Measurements from ENCODE around the gene JMJD4. TPM values are rescaled to one million over a fixed set of nuclear protein-coding genes. Genes with fewer than 3 reads are reported as not detected.

JMJD4 gene
- total and polyA plus RNA-seq, 11 donors: 7.8 to 14.1 (median 11.5) TPM

GRCh38 chr1:227768640-227769039 lies 33.5 kb upstream of the JMJD4 start:
- peaks cover 4 to 67% (median 53%) of the 10 kb centered on the region in 9 donors for H3K36me3 ChIP-seq
- H3K27me3 ChIP-seq: no peaks in the 10 kb centered on the region
- H3K4me3 ChIP-seq: no peak overlapping the region
- peaks cover 0 to 18% (median 2%) of the 10 kb centered on the region in 12 donors for H3K4me1 ChIP-seq
- TF ChIP-seq CTCF (IDR thresholded peaks at IDR 0.05): no peak
- no peak for TF ChIP-seq POLR2A (IDR thresholded peaks at IDR 0.05)
- 84 to 97% (median 91%) methylated on average over 6 of the region's 6 CpGs for WGBS, 4 donors
- intact Hi-C loops (cut with DNase I): loop anchor here in 4 of 10 donors (10.0 kb wide), 3 partner anchors 284 to 316 kb away; partner anchors contain the start of gene ARF1 (in 1 of the 4)
- H3K27ac ChIP-seq: no peak overlapping the region
- no peaks in the 10 kb centered on the region for H3K9me3 ChIP-seq
- DNase-seq (no peak), ATAC-seq (no peak)

GRCh38 chr1:227768125-227768439 lies 33.0 kb upstream of the JMJD4 start:
- no peak for TF ChIP-seq POLR2A (IDR thresholded peaks at IDR 0.05)
- TF ChIP-seq CTCF (IDR thresholded peaks at IDR 0.05): no peak
- Histone ChIP-seq H3K36me3 (peaks cover 4 to 64% (median 53%) of the 10 kb centered on the region in 9 donors), H3K9me3 (no peaks in the 10 kb centered on the region), H3K27me3 (no peaks in the 10 kb centered on the region), H3K4me1 (peaks cover 0 to 24% (median 7%) of the 10 kb centered on the region in 12 donors), H3K4me3 (no peak overlapping the region), H3K27ac (no peak overlapping the region)
- WGBS, 4 donors: 89 to 91% (median 91%) methylated on average over 7 of the region's 7 CpGs
- intact Hi-C loops (cut with DNase I): loop anchor here in 4 of 10 donors (10.0 kb wide), 3 partner anchors 283 to 317 kb away; partner anchors contain the start of gene ARF1 (in 1 of the 4)
- no peak for ATAC-seq
- DNase-seq: peak in 2 of 5 donors; percentile 7 to 11

GRCh38 chr1:227767401-227768124 lies 32.5 kb upstream of the JMJD4 start:
- DNase-seq (peak in 2 of 5 donors; percentile 2 to 33), ATAC-seq (no peak)
- Histone ChIP-seq H3K36me3 (peaks cover 4 to 64% (median 53%) of the 10 kb centered on the region in 9 donors), H3K27me3 (no peaks in the 10 kb centered on the region), H3K4me1 (peaks cover 0 to 29% (median 12%) of the 10 kb centered on the region in 12 donors), H3K9me3 (no peaks in the 10 kb centered on the region), H3K4me3 (no peak overlapping the region), H3K27ac (no peak overlapping the region)
- intact Hi-C loops (cut with DNase I): loop anchor here in 4 of 10 donors (10.0 kb wide), 3 partner anchors 283 to 317 kb away; partner anchors contain the start of gene ARF1 (in 1 of the 4)
- 83 to 89% (median 88%) methylated on average over 6 of the region's 6 CpGs for WGBS, 4 donors
- TF ChIP-seq POLR2A (IDR thresholded peaks at IDR 0.05) (no peak), CTCF (IDR thresholded peaks at IDR 0.05) (no peak)

GRCh38 chr1:227766653-227767277 lies 31.7 kb upstream of the JMJD4 start:
- TF ChIP-seq POLR2A (IDR thresholded peaks at IDR 0.05) (no peak), CTCF (IDR thresholded peaks at IDR 0.05) (no peak)
- intact Hi-C loops (cut with DNase I): loop anchor here in 4 of 10 donors (10.0 kb wide), 3 partner anchors 282 to 318 kb away; partner anchors contain the start of gene ARF1 (in 1 of the 4)
- Histone ChIP-seq H3K4me3 (no peak overlapping the region), H3K4me1 (peaks cover 0 to 37% (median 19%) of the 10 kb centered on the region in 12 donors), H3K9me3 (no peaks in the 10 kb centered on the region), H3K27ac (no peak overlapping the region), H3K27me3 (no peaks in the 10 kb centered on the region), H3K36me3 (peaks cover 4 to 66% (median 50%) of the 10 kb centered on the region in 9 donors)
- ATAC-seq: no peak
- peak in 1 of 5 donors; percentile 22 for DNase-seq
- WGBS, 4 donors: 76 to 79% (median 77%) methylated on average over 14 to 19 of the region's 19 CpGs

Data from heart left ventricle (tissue), 16 donors.